Endothelial cell of umbilical vein (primary cell): Measurements from ENCODE around the gene EEF1AKMT1. TPM values are rescaled to one million over a fixed set of nuclear protein-coding genes. Genes with fewer than 3 reads are reported as not detected.

Experiments used
- BruUV-seq: library from RNA; stranded (reverse); fragments of 400-500 nt; replicated peaks from 2 replicates; lab custom pipeline; 2021; lab: Mats Ljungman, UMichigan
- CTCF ChIA-PET: fragments of 300-600, 350-600 bp; sonication (Branson Sonifier 250); formaldehyde crosslinking; loops from one replicate; lab custom pipeline; 2021; ENCODE audit warnings: antibody characterized with exemption, inconsistent platforms; lab: Charles Lee
- POLR2A ChIA-PET: fragments of 300-600, 350-600 bp; sonication (Branson Sonifier 250); formaldehyde crosslinking; loops from one replicate; lab custom pipeline; 2021; ENCODE audit warnings: antibody characterized with exemption, inconsistent platforms; lab: Charles Lee
- DNase-seq: peaks from one replicate; pipeline ENCODE4 v3.0.0-alpha.2; 2011; ENCODE audit warnings: low read depth, low spot score
- FAIRE-seq: peaks from 2 replicates; lab custom pipeline; 2011; peaks lifted over from hg19 to GRCh38; lab: Jason Lieb, UNC
- H2AFZ ChIP-seq: 2 replicates; pipeline ENCODE4 v1.6.0; 2012; ENCODE audit warnings: low read depth, low read length, control low read depth, inconsistent platforms
- H3K27ac ChIP-seq: 2 replicates; pipeline ENCODE4 v1.5.1; 2011; ENCODE audit warnings: low read depth, mild to moderate bottlenecking, control low read depth, low read length, moderate library complexity; ENCODE audit not compliant: insufficient read depth
- H3K27me3 ChIP-seq, 2 experiments: 2 replicates each; pipeline versions ENCODE4 v1.6.0 to v1.6.1; 2011; ENCODE audit warnings: low read length in 2 of 2, mixed read lengths in 1 of 2; ENCODE audit not compliant: control insufficient read depth in 2 of 2, insufficient read depth in 2 of 2
- H3K36me3 ChIP-seq, 2 experiments: 2 replicates in 1 of 2; 3 replicates in 1 of 2; pipeline ENCODE4 v1.5.1; 2011; ENCODE audit warnings: low read length in 2 of 2, mild to moderate bottlenecking in 1 of 2, moderate library complexity in 1 of 2; ENCODE audit not compliant: control insufficient read depth in 2 of 2, insufficient read depth in 2 of 2; ENCODE audit errors: extremely low read depth in 1 of 2
- H3K4me1 ChIP-seq: 3 replicates; pipeline ENCODE4 v1.5.1; 2011; ENCODE audit warnings: mild to moderate bottlenecking, low read length; ENCODE audit not compliant: control insufficient read depth, insufficient read depth; ENCODE audit errors: extremely low read depth
- H3K4me2 ChIP-seq: 2 replicates; pipeline ENCODE4 v1.6.1; 2011; ENCODE audit warnings: low read length, control low read depth, mixed read lengths; ENCODE audit not compliant: insufficient read depth
- H3K4me3 ChIP-seq, 3 experiments: fragments of 200-600 bp in 1 of 3; sonication (generic), shearing (Covaris generic) in 1 of 3; replicated peaks in 1 of 3; 2 replicates each; pipeline ENCODE4 v1.5.1; 2011 to 2016; ENCODE audit warnings: control low read depth in 3 of 3, low read length in 3 of 3, mild to moderate bottlenecking in 2 of 3, inconsistent platforms in 1 of 3, low read depth in 1 of 3, moderate library complexity in 1 of 3; ENCODE audit not compliant: insufficient read depth in 1 of 3
- H3K79me2 ChIP-seq: 2 replicates; pipeline ENCODE4 v1.6.0; 2012; ENCODE audit warnings: low read length, inconsistent platforms; ENCODE audit not compliant: control insufficient read depth, insufficient read depth
- H3K9ac ChIP-seq: replicated peaks from 2 replicates; pipeline ENCODE3; 2011; ENCODE audit warnings: low read length, control low read depth; ENCODE audit not compliant: insufficient read depth; ENCODE audit errors: extremely low read depth
- H3K9me1 ChIP-seq: replicated peaks from 3 replicates; pipeline ENCODE4 v1.6.0; 2011; ENCODE audit warnings: mild to moderate bottlenecking, low read length; ENCODE audit not compliant: control insufficient read depth, insufficient read depth; ENCODE audit errors: extremely low read depth
- H3K9me3 ChIP-seq: replicated peaks from 2 replicates; pipeline ENCODE4 v1.5.1; 2012; ENCODE audit warnings: low read length, inconsistent platforms; ENCODE audit not compliant: control insufficient read depth, insufficient read depth
- H4K20me1 ChIP-seq: replicated peaks from 2 replicates; pipeline ENCODE3; 2011; ENCODE audit warnings: mild to moderate bottlenecking, low read length; ENCODE audit not compliant: control insufficient read depth, insufficient read depth; ENCODE audit errors: extremely low read depth
- CTCF ChIP-seq, 2 donors: IDR thresholded peaks; 1 replicate in 1 of 2; 2 replicates in 1 of 2; pipeline ENCODE4 v1.5.1; 2011; ENCODE audit warnings: low read length in 2 of 2, mild to moderate bottlenecking in 2 of 2, moderate library complexity in 2 of 2, control low read depth in 1 of 2, inconsistent platforms in 1 of 2, low read depth in 1 of 2; ENCODE audit not compliant: insufficient read depth in 1 of 2; ENCODE audit errors: extremely low read depth in 1 of 2
- EZH2 ChIP-seq: IDR thresholded peaks from 2 replicates; pipeline ENCODE4 v1.6.1; 2012; ENCODE audit warnings: borderline replicate concordance, low read depth, mild to moderate bottlenecking, moderate library complexity, low read length, inconsistent platforms; ENCODE audit not compliant: severe bottlenecking
- FOS ChIP-seq: IDR thresholded peaks from 2 replicates; pipeline ENCODE4 v1.6.1; 2011; ENCODE audit warnings: mild to moderate bottlenecking, low read length, moderate library complexity, borderline replicate concordance; ENCODE audit not compliant: insufficient read depth
- GATA2 ChIP-seq: IDR thresholded peaks from 2 replicates; pipeline ENCODE4 v1.7.0; 2011; ENCODE audit warnings: low read depth, mild to moderate bottlenecking, moderate library complexity, mixed read lengths, low read length; ENCODE audit not compliant: insufficient read length, insufficient read depth
- JUN ChIP-seq: IDR thresholded peaks from 2 replicates; pipeline ENCODE4 v1.6.1; 2011; ENCODE audit warnings: borderline replicate concordance, low read depth; ENCODE audit not compliant: insufficient read length, insufficient read depth
- MYC ChIP-seq: IDR thresholded peaks from one replicate; pipeline ENCODE4 v1.6.1; 2011; ENCODE audit warnings: mild to moderate bottlenecking, low read depth, low read length
- POLR2A ChIP-seq: IDR thresholded peaks from 2 replicates; pipeline ENCODE4 v1.6.1; 2012; ENCODE audit warnings: low read depth, mild to moderate bottlenecking, control low read depth, low read length
- POLR2AphosphoS5 ChIP-seq: IDR thresholded peaks from 2 replicates; pipeline ENCODE4 v1.6.1; 2012; ENCODE audit warnings: low read depth, mild to moderate bottlenecking, control low read depth, low read length, moderate library complexity; ENCODE audit not compliant: insufficient read depth
- dilution Hi-C: fragments of 300-500 bp; cut with MboI; formaldehyde crosslinking; loops from one replicate; pipeline ENCODE4 v1.15.0; 2019; ENCODE audit warnings: low sequenced_read_pairs; ENCODE audit not compliant: extremely low pct_ligation_motif_present
- intact Hi-C: fragments of 100-400 bp; cut with micrococcal nuclease; formaldehyde crosslinking; loops from one replicate; pipeline ENCODE4 v1.10.0; 2022
- polyA plus RNA-seq, 4 experiments: library from polyadenylated mRNA; depleted of rRNA in 3 of 4; stranded (reverse) in 3 of 4; unstranded in 1 of 4; fragments of >200 nt; gene quantifications; 2 replicates each; pipeline versions ENCODE4 v1.2.1 to v1.2.3, GENCODE V29; 2011 to 2012; ENCODE audit warnings: missing spikeins in 1 of 4
- total RNA-seq: library from RNA; stranded (reverse); gene quantifications from 2 replicates; pipeline ENCODE4 v1.2.3, GENCODE V29; 2021
- TF ChIP-seq, protein P1 (sequence below): IDR thresholded peaks from 2 replicates; pipeline ENCODE4 v1.6.1; 2011; ENCODE audit not compliant: insufficient read depth, insufficient read length

The EEF1AKMT1 gene
- total and polyA plus RNA-seq, 2 donors (not counting 3 experiments of a cell fraction or from before 2014, with no cell fraction given) = 9.0 to 11.1 TPM

GRCh38 chr13:20702915-20703779 is 70.6 kb downstream of the EEF1AKMT1 start, which contains the start of gene IL17D:
Gene IL17D (plus strand): TSS chr13:20703699. CDS start chr13:20704002, 303 bp downstream.
- H3K27me3 ChIP-seq = no peaks in the 10 kb centered on the region
- no peaks in the 10 kb centered on the region for H4K20me1 ChIP-seq
- peak within 1 kb of the TSS; percentile 58 for H3K9ac ChIP-seq
- intact Hi-C loops (loop anchor here (2.0 to 10.0 kb wide), 2 partner anchors 136 to 178 kb away; partner anchors contain the start of genes CRYL1 and IFT88), dilution Hi-C loops (no loop called here)
- H3K4me2 ChIP-seq = peak within 1 kb of the TSS; percentile 75
- no peaks in the 10 kb centered on the region for H3K79me2 ChIP-seq
- H3K4me1 ChIP-seq = peaks cover 8% of the 10 kb centered on the region
- peak within 1 kb of the TSS; percentile 90 for H2AFZ ChIP-seq
- no peaks in the 10 kb centered on the region for H3K36me3 ChIP-seq
- H3K27ac ChIP-seq = peak within 1 kb of the TSS; percentile 2
- H3K9me1 ChIP-seq = no peaks in the 10 kb centered on the region
- H3K9me3 ChIP-seq = no peaks in the 10 kb centered on the region
- ChIA-PET CTCF (interaction anchor here (0.7 to 9.5 kb wide), 26 partner anchors 11 to 506 kb away, joined by 3 to 92 read pairs (median 4); no protein-coding TSS in a partner anchor), POLR2A (interaction anchor here (1.1 kb wide), 1 partner anchor 11 kb away, joined by 3 read pairs; no protein-coding TSS in a partner anchor)
- TF ChIP-seq POLR2AphosphoS5 (no peak), CTCF (IDR thresholded peaks at IDR 0.05; ENCODE audit: extremely low read depth in 1 of 2, insufficient read depth in 1 of 2, low read depth in 1 of 2, low read length in 2 of 2) (no peak), GATA2 (no peak), EZH2 (no peak), JUN (no peak), FOS (no peak), POLR2A (no peak), MYC (no peak)
- TF ChIP-seq, protein P1, sequence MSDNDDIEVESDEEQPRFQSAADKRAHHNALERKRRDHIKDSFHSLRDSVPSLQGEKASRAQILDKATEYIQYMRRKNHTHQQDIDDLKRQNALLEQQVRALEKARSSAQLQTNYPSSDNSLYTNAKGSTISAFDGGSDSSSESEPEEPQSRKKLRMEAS = no peak
- peak; percentile 42 for DNase-seq
- peak within 1 kb of the TSS; percentile 48 to 64 (median 52) for H3K4me3 ChIP-seq
- TSS peak; percentile 38 for BruUV-seq
- FAIRE-seq = peak; percentile 33
